ENCODE measurements around the gene RXRA. TPM values are rescaled to one million over a fixed set of nuclear protein-coding genes. Genes with fewer than 3 reads are reported as not detected.

The RXRA gene
- total and polyA plus RNA-seq, 10 of the 15 experiments (the other 5 are each of a cell fraction or from before 2014, with no cell fraction given), result 0.89 to 36.8 (median 11.1) TPM

DNA sequence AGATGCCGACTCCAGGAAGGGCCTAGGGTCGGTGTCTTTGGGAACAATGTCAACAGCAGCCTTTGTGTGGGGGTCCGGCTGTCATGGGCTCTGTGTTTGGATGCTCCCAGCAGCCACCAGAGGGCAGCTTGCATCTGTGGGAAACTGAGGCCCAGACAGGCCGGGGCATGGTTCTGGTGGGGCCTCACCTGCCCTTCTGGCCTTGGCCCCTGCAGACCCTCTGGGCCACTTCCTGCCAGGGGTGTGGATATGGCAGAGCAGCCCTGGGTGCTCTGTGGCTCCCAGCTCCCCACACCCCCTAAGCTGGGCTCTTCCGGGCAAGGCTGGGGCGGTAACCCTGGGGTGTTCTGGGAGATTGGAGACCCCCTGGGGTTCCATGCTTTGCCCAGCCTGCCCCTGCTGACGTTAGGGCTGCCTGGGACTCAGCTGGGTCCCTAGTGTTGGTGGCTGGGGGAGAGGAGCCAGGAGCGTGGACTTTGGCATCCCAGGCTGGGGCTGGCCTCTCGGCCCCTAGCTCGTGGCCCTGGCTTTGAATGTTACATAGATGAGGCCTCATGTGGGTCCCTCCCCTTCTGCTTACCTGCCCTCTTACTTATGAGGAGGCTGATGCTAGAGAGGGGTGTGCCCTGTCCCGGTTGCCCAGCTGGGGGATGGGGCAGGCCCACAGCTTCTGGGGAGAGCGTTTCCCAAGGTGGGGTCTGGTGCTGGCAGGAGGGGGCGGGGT lies 38.3 kb downstream of the RXRA start:
- no peaks in the 10 kb centered on the region for H4K20me1 ChIP-seq (ENCODE audit: control insufficient read depth, insufficient read depth)
- no peak overlapping the region for H3K27ac ChIP-seq (ENCODE audit: control insufficient read depth, insufficient read depth)
- ChIA-PET RAD21 (ENCODE audit: unreplicated experiment) (interaction anchor here (0.8 to 2.3 kb wide), 3 partner anchors 43 to 78 kb away, joined by 3 to 15 read pairs (median 5); no protein-coding TSS in a partner anchor), SMC1A (ENCODE audit: uncharacterized antibody, unreplicated experiment) (interaction anchor here (0.6 to 1.9 kb wide), 3 partner anchors 79 to 161 kb away, joined by 3 to 4 read pairs (median 3); no protein-coding TSS in a partner anchor), CTCF (interaction anchor here (0.6 to 3.6 kb wide), 6 partner anchors 25 to 194 kb away, joined by 3 to 31 read pairs (median 3); no protein-coding TSS in a partner anchor), POLR2A (no interaction called here)
- no peaks in the 10 kb centered on the region for H3K36me3 ChIP-seq (ENCODE audit: control insufficient read depth in 2 of 2, insufficient read depth in 2 of 2, low read length in 1 of 2)
- WGBS (ENCODE audit: insufficient coverage, insufficient replicate concordance, low lambda C conversion rate, missing lambda C conversion rate), result 51% methylated on average over 13 of the region's 13 CpGs
- H3K9me3 ChIP-seq (replicated peaks; ENCODE audit: control insufficient read depth, insufficient read depth, low read length), result no peaks in the 10 kb centered on the region
- H3K4me2 ChIP-seq (ENCODE audit: control insufficient read depth, insufficient read depth), result no peak overlapping the region
- ATAC-seq, result peak; percentile 51
- no TSS peak for BruUV-seq (replicated peaks)
- H3K9ac ChIP-seq (ENCODE audit: control insufficient read depth, insufficient read depth, low read length), result no peak overlapping the region
- H3K27me3 ChIP-seq (replicated peaks in 1 of 2; ENCODE audit: control insufficient read depth in 2 of 2, insufficient read depth in 2 of 2, low read length in 1 of 2), result no peaks in the 10 kb centered on the region
- in situ Hi-C loops (cut with MboI) (no loop called here), intact Hi-C loops (cut with micrococcal nuclease; ENCODE audit: unreplicated experiment) (loop anchor here (1.0 kb wide), 1 partner anchor 79 kb away; no protein-coding TSS in a partner anchor)
- H3K4me1 ChIP-seq (ENCODE audit: control insufficient read depth, insufficient read depth, low read length), result no peaks in the 10 kb centered on the region
- H2AFZ ChIP-seq (ENCODE audit: control insufficient read depth, low read depth, low read length), result no peak overlapping the region
- TF ChIP-seq RAD21 (IDR thresholded peaks at IDR 0.05; ENCODE audit: insufficient read depth, low read depth, low read length) (peak; percentile 41), TAF1 (IDR thresholded peaks at IDR 0.05; ENCODE audit: borderline replicate concordance, low read depth, low read length) (no peak), FOXK2 (IDR thresholded peaks at IDR 0.05) (no peak), SMC3 (IDR thresholded peaks at IDR 0.05; ENCODE audit: borderline replicate concordance, low read length) (peak; percentile 56; the same call in 1 of the 2 replicates)
- TF ChIP-seq, protein P1, sequence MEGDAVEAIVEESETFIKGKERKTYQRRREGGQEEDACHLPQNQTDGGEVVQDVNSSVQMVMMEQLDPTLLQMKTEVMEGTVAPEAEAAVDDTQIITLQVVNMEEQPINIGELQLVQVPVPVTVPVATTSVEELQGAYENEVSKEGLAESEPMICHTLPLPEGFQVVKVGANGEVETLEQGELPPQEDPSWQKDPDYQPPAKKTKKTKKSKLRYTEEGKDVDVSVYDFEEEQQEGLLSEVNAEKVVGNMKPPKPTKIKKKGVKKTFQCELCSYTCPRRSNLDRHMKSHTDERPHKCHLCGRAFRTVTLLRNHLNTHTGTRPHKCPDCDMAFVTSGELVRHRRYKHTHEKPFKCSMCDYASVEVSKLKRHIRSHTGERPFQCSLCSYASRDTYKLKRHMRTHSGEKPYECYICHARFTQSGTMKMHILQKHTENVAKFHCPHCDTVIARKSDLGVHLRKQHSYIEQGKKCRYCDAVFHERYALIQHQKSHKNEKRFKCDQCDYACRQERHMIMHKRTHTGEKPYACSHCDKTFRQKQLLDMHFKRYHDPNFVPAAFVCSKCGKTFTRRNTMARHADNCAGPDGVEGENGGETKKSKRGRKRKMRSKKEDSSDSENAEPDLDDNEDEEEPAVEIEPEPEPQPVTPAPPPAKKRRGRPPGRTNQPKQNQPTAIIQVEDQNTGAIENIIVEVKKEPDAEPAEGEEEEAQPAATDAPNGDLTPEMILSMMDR (IDR thresholded peaks at IDR 0.05 in 2 of 3, conservative IDR thresholded peaks at IDR 0.05 in 1 of 3; ENCODE audit: control insufficient read depth in 2 of 3, extremely low read depth in 1 of 3, insufficient read depth in 1 of 3, low read depth in 3 of 3, low read length in 3 of 3), result peak; percentile 40 to 51 (median 42); a peak in 5 of 6 replicates
- no peak for FAIRE-seq
- no peak for DNase-seq (ENCODE audit: low read depth, low spot score)
- H3K4me3 ChIP-seq, result no peak overlapping the region
- no peaks in the 10 kb centered on the region for H3K79me2 ChIP-seq (ENCODE audit: control insufficient read depth, insufficient read depth, low read length)

Measured in GM12878 (cell line).